GM18507 (cell line): ENCODE data around the gene MAML3.

Experiments used
- DNase-seq: peaks from one replicate; pipeline ENCODE4 v3.0.0; 2011; ENCODE audit warnings: low read depth; ENCODE audit not compliant: insufficient read length; ENCODE audit errors: extremely low spot score
- FAIRE-seq: peaks from 2 replicates; lab custom pipeline; 2011; peaks lifted over from hg19 to GRCh38; lab: Jason Lieb, UNC

MAML3 gene

GRCh38 chr4:139790291-139790690, 363.7 kb downstream of the MAML3 start:
- FAIRE-seq = no peak

GRCh38 chr4:139789096-139789654, 364.8 kb downstream of the MAML3 start:
- DNase-seq (no peak), FAIRE-seq (no peak)

More at GRCh38 chr4:139790291-139790690, 363.7 kb downstream of the MAML3 start:
- DNase-seq = no peak

GRCh38 chr4:139786494-139787354, 367.3 kb downstream of the MAML3 start:
- DNase-seq (no peak), FAIRE-seq (no peak)

GRCh38 chr4:139785356-139785755, 368.6 kb downstream of the MAML3 start:
- DNase-seq (no peak), FAIRE-seq (no peak)

GRCh38 chr4:139783741-139784484, 370.1 kb downstream of the MAML3 start:
- FAIRE-seq (no peak), DNase-seq (no peak)

- FAIRE-seq (no peak), DNase-seq (no peak)
These were observed 371.0 kb downstream of the MAML3 start for GRCh38 chr4:139782926-139783522.

GRCh38 chr4:139781066-139781465, 372.9 kb downstream of the MAML3 start:
- FAIRE-seq (no peak), DNase-seq (no peak)

- no peak for DNase-seq
- FAIRE-seq = no peak
These were observed 374.3 kb downstream of the MAML3 start for GRCh38 chr4:139779691-139780090.

- FAIRE-seq (no peak), DNase-seq (no peak)
These were observed 376.2 kb downstream of the MAML3 start for GRCh38 chr4:139777757-139778156.

GRCh38 chr4:139776235-139776634, 377.7 kb downstream of the MAML3 start:
- DNase-seq = no peak
- FAIRE-seq = no peak

GRCh38 chr4:139774759-139775487, 379.1 kb downstream of the MAML3 start:
- DNase-seq = no peak
- FAIRE-seq = no peak

- DNase-seq (no peak), FAIRE-seq (no peak)
These were observed 380.2 kb downstream of the MAML3 start for GRCh38 chr4:139773560-139774318.

- no peak for FAIRE-seq
- DNase-seq = no peak
These were observed 383.6 kb downstream of the MAML3 start for GRCh38 chr4:139770361-139770760.

- DNase-seq (no peak), FAIRE-seq (no peak)
These were observed 384.6 kb downstream of the MAML3 start for GRCh38 chr4:139769364-139769763.

GRCh38 chr4:139768896-139769295, 385.1 kb downstream of the MAML3 start:
- FAIRE-seq (no peak), DNase-seq (no peak)

GRCh38 chr4:139768366-139768765, 385.6 kb downstream of the MAML3 start:
- no peak for FAIRE-seq
- no peak for DNase-seq

- FAIRE-seq (no peak), DNase-seq (no peak)
These were observed 386.4 kb downstream of the MAML3 start for GRCh38 chr4:139767585-139767984.

- DNase-seq = no peak
These were observed 386.8 kb downstream of the MAML3 start for GRCh38 chr4:139767168-139767567.

More at GRCh38 chr4:139767168-139767567, 386.8 kb downstream of the MAML3 start:
- FAIRE-seq = no peak
